ENCODE results near the gene GPD1.

DNA sequence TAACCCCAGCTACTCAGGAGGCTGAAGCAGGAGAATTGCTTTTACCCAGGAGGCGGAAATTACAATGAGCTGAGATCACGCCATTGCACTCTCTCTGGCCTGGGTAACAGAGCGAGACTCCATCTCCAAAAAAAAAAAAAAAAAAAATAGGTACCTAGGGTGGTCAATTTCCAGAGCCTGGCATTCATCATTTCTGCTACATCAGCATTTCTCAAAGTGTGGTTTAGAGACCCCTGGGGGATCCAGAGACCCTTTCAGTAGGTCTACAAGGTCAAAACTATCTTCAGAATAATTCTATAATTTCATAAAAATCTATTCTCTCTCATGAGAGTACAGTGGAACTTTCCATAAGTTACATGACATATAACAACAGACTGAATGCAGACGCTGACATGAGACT lies 43.5 kb downstream of the GPD1 start:
- no peak for TF ChIP-seq POLR2A (IDR thresholded peaks at IDR 0.05)
- TF ChIP-seq, protein P1, sequence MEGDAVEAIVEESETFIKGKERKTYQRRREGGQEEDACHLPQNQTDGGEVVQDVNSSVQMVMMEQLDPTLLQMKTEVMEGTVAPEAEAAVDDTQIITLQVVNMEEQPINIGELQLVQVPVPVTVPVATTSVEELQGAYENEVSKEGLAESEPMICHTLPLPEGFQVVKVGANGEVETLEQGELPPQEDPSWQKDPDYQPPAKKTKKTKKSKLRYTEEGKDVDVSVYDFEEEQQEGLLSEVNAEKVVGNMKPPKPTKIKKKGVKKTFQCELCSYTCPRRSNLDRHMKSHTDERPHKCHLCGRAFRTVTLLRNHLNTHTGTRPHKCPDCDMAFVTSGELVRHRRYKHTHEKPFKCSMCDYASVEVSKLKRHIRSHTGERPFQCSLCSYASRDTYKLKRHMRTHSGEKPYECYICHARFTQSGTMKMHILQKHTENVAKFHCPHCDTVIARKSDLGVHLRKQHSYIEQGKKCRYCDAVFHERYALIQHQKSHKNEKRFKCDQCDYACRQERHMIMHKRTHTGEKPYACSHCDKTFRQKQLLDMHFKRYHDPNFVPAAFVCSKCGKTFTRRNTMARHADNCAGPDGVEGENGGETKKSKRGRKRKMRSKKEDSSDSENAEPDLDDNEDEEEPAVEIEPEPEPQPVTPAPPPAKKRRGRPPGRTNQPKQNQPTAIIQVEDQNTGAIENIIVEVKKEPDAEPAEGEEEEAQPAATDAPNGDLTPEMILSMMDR (IDR thresholded peaks at IDR 0.05) = no peak
